A673 (cell line): Measurements from ENCODE around the gene GIGYF2. TPM values are rescaled to one million over a fixed set of nuclear protein-coding genes. Genes with fewer than 3 reads are reported as not detected.

Experiments used
- BruUV-seq: library from RNA; stranded (reverse); fragments of 400-500 nt; replicated peaks from 2 replicates; lab custom pipeline; 2021; lab: Mats Ljungman, UMichigan
- CTCF ChIA-PET: fragments of 300-600 bp; sonication (Branson Sonifier 250); formaldehyde crosslinking; loops from one replicate; lab custom pipeline; 2022; ENCODE audit warnings: antibody characterized with exemption; lab: Charles Lee
- POLR2A ChIA-PET: fragments of 300-600 bp; sonication (Branson Sonifier 250); formaldehyde crosslinking; loops from one replicate; lab custom pipeline; 2022; ENCODE audit warnings: antibody characterized with exemption; ENCODE audit not compliant: low non-redundant PET; lab: Charles Lee
- DNase-seq: peaks from one replicate; pipeline ENCODE4 v3.0.0-alpha.2; 2015; ENCODE audit warnings: low spot score
- H3K27ac ChIP-seq: fragments of 200-600 bp; sonication (generic); 2 replicates; pipeline ENCODE4 v1.5.1; 2016; ENCODE audit warnings: mixed run types, low read depth, mild to moderate bottlenecking, mixed read lengths, antibody characterized with exemption, low read length; ENCODE audit not compliant: poor library complexity, severe bottlenecking
- H3K27me3 ChIP-seq: fragments of 200-600 bp; sonication (generic); replicated peaks from 2 replicates; pipeline ENCODE4 v1.6.1; 2017; ENCODE audit warnings: mixed run types, low read depth, mild to moderate bottlenecking, mixed read lengths, antibody characterized with exemption, low read length; ENCODE audit not compliant: insufficient read depth, poor library complexity
- H3K36me3 ChIP-seq: fragments of 200-600 bp; sonication (generic); 2 replicates; pipeline ENCODE4 v1.6.1; 2016; ENCODE audit warnings: mixed run types, mild to moderate bottlenecking, mixed read lengths, antibody characterized with exemption, low read length; ENCODE audit not compliant: insufficient read depth, poor library complexity, severe bottlenecking
- H3K4me1 ChIP-seq: fragments of 200-600 bp; sonication (generic); 2 replicates; pipeline ENCODE4 v1.6.1; 2017; ENCODE audit warnings: mixed run types, mild to moderate bottlenecking, mixed read lengths, antibody characterized with exemption, low read length; ENCODE audit not compliant: insufficient read depth, poor library complexity, severe bottlenecking
- H3K4me3 ChIP-seq: fragments of 200-600 bp; sonication (generic); 2 replicates; pipeline ENCODE4 v1.5.1; 2016; ENCODE audit warnings: low read depth, mixed run types, mild to moderate bottlenecking, mixed read lengths, low read length; ENCODE audit not compliant: poor library complexity, severe bottlenecking
- H3K9me3 ChIP-seq: fragments of 200-600 bp; sonication (generic); 2 replicates; pipeline ENCODE4 v1.6.1; 2016; ENCODE audit warnings: mixed run types, low read depth, mild to moderate bottlenecking, mixed read lengths, antibody characterized with exemption, low read length; ENCODE audit not compliant: poor library complexity, severe bottlenecking
- CTCF ChIP-seq: fragments of 300-800, 200-600 bp; sonication (generic); conservative IDR thresholded peaks from 2 replicates; pipeline ENCODE4 v1.5.1; 2017; ENCODE audit warnings: low read depth, mild to moderate bottlenecking, antibody characterized with exemption, low read length, moderate library complexity, mixed read lengths
- EZH2 ChIP-seq: fragments of 200-600 bp; sonication (generic); IDR thresholded peaks from 2 replicates; pipeline ENCODE4 v1.6.1; 2017; ENCODE audit warnings: borderline replicate concordance, low read depth, mild to moderate bottlenecking, mixed read lengths, antibody characterized with exemption, low read length; ENCODE audit not compliant: poor library complexity, severe bottlenecking
- intact Hi-C: fragments of 100-400 bp; cut with micrococcal nuclease; formaldehyde crosslinking; loops from one replicate; pipeline ENCODE4 v1.10.0; 2022; ENCODE audit not compliant: unreplicated experiment
- total RNA-seq: library from RNA; stranded (reverse); gene quantifications from 2 replicates; pipeline ENCODE4 v1.2.3, GENCODE V29; 2021

Gene GIGYF2
- total RNA-seq, 1 experiment from 2014 or later, result 62.8 TPM

GRCh38 chr2:232876978-232877441, 179.9 kb downstream of the GIGYF2 start:
- no TSS peak for BruUV-seq
- POLR2A ChIA-PET, result no interaction called here
- H3K4me1 ChIP-seq, result no peaks in the 10 kb centered on the region
- intact Hi-C loops, result no loop called here
- no peaks in the 10 kb centered on the region for H3K9me3 ChIP-seq
- CTCF ChIA-PET, result no interaction called here
- no peak for DNase-seq
- no peak for TF ChIP-seq EZH2
- no peak for TF ChIP-seq CTCF
- H3K27ac ChIP-seq, result no peak overlapping the region
- no peaks in the 10 kb centered on the region for H3K36me3 ChIP-seq
- no peaks in the 10 kb centered on the region for H3K27me3 ChIP-seq
- peak overlapping the region; percentile 55 for H3K4me3 ChIP-seq

GRCh38 chr2:232877940-232878511, 180.9 kb downstream of the GIGYF2 start:
- H3K27me3 ChIP-seq, result no peaks in the 10 kb centered on the region
- no peak overlapping the region for H3K27ac ChIP-seq
- DNase-seq, result no peak
- intact Hi-C loops, result no loop called here
- no peaks in the 10 kb centered on the region for H3K36me3 ChIP-seq
- ChIA-PET CTCF (no interaction called here), POLR2A (no interaction called here)
- no peaks in the 10 kb centered on the region for H3K9me3 ChIP-seq
- BruUV-seq, result no TSS peak
- TF ChIP-seq CTCF, result no peak
- TF ChIP-seq EZH2, result no peak
- H3K4me1 ChIP-seq, result no peaks in the 10 kb centered on the region
- no peak overlapping the region for H3K4me3 ChIP-seq

GRCh38 chr2:232878855-232879617, 181.9 kb downstream of the GIGYF2 start:
- Histone ChIP-seq H3K4me1 (no peaks in the 10 kb centered on the region), H3K9me3 (no peaks in the 10 kb centered on the region), H3K27me3 (no peaks in the 10 kb centered on the region), H3K4me3 (no peak overlapping the region), H3K36me3 (no peaks in the 10 kb centered on the region), H3K27ac (no peak overlapping the region)
- intact Hi-C loops, result no loop called here
- DNase-seq, result no peak
- ChIA-PET POLR2A (no interaction called here), CTCF (no interaction called here)
- no peak for TF ChIP-seq CTCF
- TF ChIP-seq EZH2, result no peak
- BruUV-seq, result no TSS peak
